ENCODE results near the gene DUSP1.

Gene DUSP1

GRCh38 chr5:172805018-172805683 is 34.2 kb upstream of the DUSP1 start:
- no peaks in the 10 kb centered on the region for H3K27me3 Mint-ChIP-seq

GRCh38 chr5:172802567-172803176 is 31.7 kb upstream of the DUSP1 start:
- intact Hi-C loops (cut with micrococcal nuclease) = no loop called here
- no peaks in the 10 kb centered on the region for H3K36me3 Mint-ChIP-seq (ENCODE audit: low read depth)
- H3K27me3 Mint-ChIP-seq = no peaks in the 10 kb centered on the region
- H3K9me3 Mint-ChIP-seq = no peaks in the 10 kb centered on the region
- peaks cover 86% of the 10 kb centered on the region for H3K4me1 Mint-ChIP-seq (ENCODE audit: low read depth)
- peak overlapping the region; percentile 95 for H3K27ac Mint-ChIP-seq
- no peak overlapping the region for H3K4me3 Mint-ChIP-seq

More at GRCh38 chr5:172805018-172805683, 34.2 kb upstream of the DUSP1 start:
- no peaks in the 10 kb centered on the region for H3K36me3 Mint-ChIP-seq (ENCODE audit: low read depth)
- H3K4me1 Mint-ChIP-seq (ENCODE audit: low read depth) = peaks cover 62% of the 10 kb centered on the region
- no peaks in the 10 kb centered on the region for H3K9me3 Mint-ChIP-seq
- peak overlapping the region; percentile 98 for H3K27ac Mint-ChIP-seq
- no peak overlapping the region for H3K4me3 Mint-ChIP-seq
- intact Hi-C loops (cut with micrococcal nuclease) = no loop called here

- Mint-ChIP-seq H3K36me3 (ENCODE audit: low read depth) (no peaks in the 10 kb centered on the region), H3K4me1 (ENCODE audit: low read depth) (peaks cover 86% of the 10 kb centered on the region), H3K27ac (peak overlapping the region; percentile 95), H3K4me3 (no peak overlapping the region), H3K27me3 (no peaks in the 10 kb centered on the region), H3K9me3 (no peaks in the 10 kb centered on the region)
- intact Hi-C loops (cut with micrococcal nuclease) = no loop called here
These were observed 31.1 kb upstream of the DUSP1 start for GRCh38 chr5:172802112-172802511.

GRCh38 chr5:172801179-172801671 is 30.2 kb upstream of the DUSP1 start:
- no peaks in the 10 kb centered on the region for H3K27me3 Mint-ChIP-seq
- no peak overlapping the region for H3K4me3 Mint-ChIP-seq
- peaks cover 86% of the 10 kb centered on the region for H3K4me1 Mint-ChIP-seq (ENCODE audit: low read depth)
- H3K27ac Mint-ChIP-seq = peak overlapping the region; percentile 95
- H3K9me3 Mint-ChIP-seq = no peaks in the 10 kb centered on the region
- intact Hi-C loops (cut with micrococcal nuclease) = no loop called here
- H3K36me3 Mint-ChIP-seq (ENCODE audit: low read depth) = no peaks in the 10 kb centered on the region

GRCh38 chr5:172800088-172800551 is 29.1 kb upstream of the DUSP1 start:
- peak overlapping the region; percentile 95 for H3K27ac Mint-ChIP-seq
- no peaks in the 10 kb centered on the region for H3K36me3 Mint-ChIP-seq (ENCODE audit: low read depth)
- no peaks in the 10 kb centered on the region for H3K9me3 Mint-ChIP-seq
- intact Hi-C loops (cut with micrococcal nuclease) = no loop called here
- no peak overlapping the region for H3K4me3 Mint-ChIP-seq
- peaks cover 82% of the 10 kb centered on the region for H3K4me1 Mint-ChIP-seq (ENCODE audit: low read depth)
- no peaks in the 10 kb centered on the region for H3K27me3 Mint-ChIP-seq

DNA sequence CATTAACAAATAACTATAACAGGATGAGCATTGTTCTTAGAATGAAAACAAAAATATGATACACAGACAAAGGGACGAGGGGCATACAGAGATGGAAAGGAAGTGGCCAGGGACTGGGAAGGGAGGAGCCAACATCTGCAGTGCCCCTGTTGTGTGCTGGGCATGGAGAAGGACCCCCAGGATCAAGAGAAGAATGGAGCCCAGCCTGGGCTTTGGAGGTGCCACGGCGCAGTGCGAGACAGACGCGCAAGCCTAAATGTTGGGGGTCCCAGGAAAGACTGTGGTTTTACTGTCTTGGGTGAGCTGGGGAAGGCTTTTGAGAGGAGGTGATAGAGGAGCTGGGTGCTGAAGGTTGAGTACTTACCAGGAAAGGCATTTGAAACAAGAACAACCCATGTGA is 28.4 kb upstream of the DUSP1 start:
- H3K27ac Mint-ChIP-seq = peak overlapping the region; percentile 95
- no peaks in the 10 kb centered on the region for H3K36me3 Mint-ChIP-seq (ENCODE audit: low read depth)
- no peaks in the 10 kb centered on the region for H3K27me3 Mint-ChIP-seq
- H3K4me1 Mint-ChIP-seq (ENCODE audit: low read depth) = peaks cover 82% of the 10 kb centered on the region
- H3K9me3 Mint-ChIP-seq = no peaks in the 10 kb centered on the region
- intact Hi-C loops (cut with micrococcal nuclease) = loop anchor here (2.0 kb wide), 1 partner anchor 27 kb away; no protein-coding TSS in a partner anchor
- no peak overlapping the region for H3K4me3 Mint-ChIP-seq

DNA sequence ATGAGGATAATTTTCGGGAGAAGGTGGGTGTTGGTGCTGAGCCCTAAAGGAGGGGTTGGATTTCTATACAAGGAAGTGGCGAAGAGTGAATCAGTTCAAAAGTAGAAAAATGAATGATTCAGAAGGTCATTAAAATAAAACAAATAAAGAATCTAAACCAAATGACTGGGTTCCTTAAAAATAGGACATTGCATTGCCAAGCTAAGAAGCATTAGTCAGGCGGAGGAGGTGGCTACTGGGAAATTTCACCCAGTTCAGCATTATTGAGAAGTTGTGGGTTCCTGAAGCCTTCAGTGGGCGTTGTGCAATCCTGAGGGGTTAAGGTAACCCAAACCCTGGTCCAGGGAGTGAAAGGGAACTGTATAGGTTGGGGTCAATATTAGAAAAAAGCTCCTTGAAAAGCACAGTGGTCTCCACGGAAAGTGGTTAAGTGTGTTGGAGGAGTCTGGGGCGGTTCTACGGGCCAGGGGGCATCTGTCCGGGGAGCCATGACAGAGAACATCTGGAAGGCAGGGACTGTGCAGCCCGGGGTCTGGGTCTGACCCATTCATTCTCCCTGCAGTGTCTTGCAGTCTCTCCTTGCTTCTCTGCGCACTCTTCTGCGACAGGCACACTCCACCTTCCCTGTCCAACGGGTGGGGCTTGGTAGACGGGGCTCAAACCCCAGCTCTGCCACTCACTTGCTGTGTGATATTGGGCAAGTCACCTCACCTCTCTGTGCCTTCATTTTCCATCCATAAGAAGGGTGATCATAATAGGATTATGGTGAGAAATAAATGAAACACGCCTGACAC is 27.6 kb upstream of the DUSP1 start:
- H3K27ac Mint-ChIP-seq = peak overlapping the region; percentile 95
- H3K4me1 Mint-ChIP-seq (ENCODE audit: low read depth) = peaks cover 88% of the 10 kb centered on the region
- H3K9me3 Mint-ChIP-seq = no peaks in the 10 kb centered on the region
- peaks cover 6% of the 10 kb centered on the region for H3K36me3 Mint-ChIP-seq (ENCODE audit: low read depth)
- intact Hi-C loops (cut with micrococcal nuclease) = loop anchor here (2.0 kb wide), 1 partner anchor 26 kb away; no protein-coding TSS in a partner anchor
- no peaks in the 10 kb centered on the region for H3K27me3 Mint-ChIP-seq
- H3K4me3 Mint-ChIP-seq = peak overlapping the region; percentile 37

DNA sequence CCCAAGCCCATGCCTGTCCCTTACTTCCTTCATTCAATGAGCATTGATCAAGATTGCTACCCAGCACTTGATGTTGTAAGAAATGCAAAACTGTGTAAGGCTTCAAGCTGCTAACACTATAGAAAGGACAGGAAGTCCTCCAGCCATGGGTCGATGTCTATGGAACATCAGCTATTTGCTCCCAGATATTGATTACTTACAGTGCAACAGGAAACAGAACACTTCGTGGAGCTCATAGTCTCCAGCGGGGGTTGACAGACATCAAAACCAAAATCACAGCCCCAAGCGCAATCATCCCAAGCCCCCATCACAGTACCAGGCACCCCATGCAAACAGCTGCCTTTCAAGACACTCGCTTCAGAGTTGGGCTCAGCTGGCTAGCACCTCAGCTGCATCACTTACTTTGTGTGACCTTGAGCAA is 26.8 kb upstream of the DUSP1 start:
- H3K27me3 Mint-ChIP-seq = no peaks in the 10 kb centered on the region

DNA sequence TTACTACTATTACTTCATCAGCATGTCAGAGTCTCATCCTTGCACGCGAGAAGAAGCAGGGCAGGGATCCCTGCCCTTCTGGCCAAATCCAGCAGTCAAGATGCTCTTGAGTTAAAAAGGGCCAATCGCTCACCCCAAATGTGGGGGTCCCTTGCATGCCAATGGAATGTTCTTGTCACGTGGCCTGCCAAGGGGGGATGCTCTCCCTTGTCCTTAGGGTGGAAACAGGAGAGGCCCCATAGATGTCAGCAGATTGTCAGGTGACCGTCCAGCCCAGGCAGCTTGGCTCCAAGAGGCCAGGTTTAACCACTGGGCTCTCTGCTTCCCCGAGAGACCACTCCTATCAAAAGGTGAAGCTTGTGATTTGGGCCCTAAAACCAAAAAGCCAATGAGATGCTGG is 25.3 kb upstream of the DUSP1 start:
- Mint-ChIP-seq H3K27ac (peak overlapping the region; percentile 95), H3K9me3 (no peaks in the 10 kb centered on the region), H3K4me1 (ENCODE audit: low read depth) (peaks cover 93% of the 10 kb centered on the region), H3K4me3 (no peak overlapping the region), H3K36me3 (ENCODE audit: low read depth) (peaks cover 6% of the 10 kb centered on the region), H3K27me3 (no peaks in the 10 kb centered on the region)
- intact Hi-C loops (cut with micrococcal nuclease) = no loop called here

More for the DNA sequence above, 26.8 kb upstream of the DUSP1 start:
- intact Hi-C loops (cut with micrococcal nuclease) = loop anchor here (2.0 kb wide), 1 partner anchor 25 kb away; no protein-coding TSS in a partner anchor
- Mint-ChIP-seq H3K36me3 (ENCODE audit: low read depth) (peaks cover 6% of the 10 kb centered on the region), H3K9me3 (no peaks in the 10 kb centered on the region), H3K4me1 (ENCODE audit: low read depth) (peaks cover 93% of the 10 kb centered on the region), H3K27ac (peak overlapping the region; percentile 95), H3K4me3 (no peak overlapping the region)

DNA sequence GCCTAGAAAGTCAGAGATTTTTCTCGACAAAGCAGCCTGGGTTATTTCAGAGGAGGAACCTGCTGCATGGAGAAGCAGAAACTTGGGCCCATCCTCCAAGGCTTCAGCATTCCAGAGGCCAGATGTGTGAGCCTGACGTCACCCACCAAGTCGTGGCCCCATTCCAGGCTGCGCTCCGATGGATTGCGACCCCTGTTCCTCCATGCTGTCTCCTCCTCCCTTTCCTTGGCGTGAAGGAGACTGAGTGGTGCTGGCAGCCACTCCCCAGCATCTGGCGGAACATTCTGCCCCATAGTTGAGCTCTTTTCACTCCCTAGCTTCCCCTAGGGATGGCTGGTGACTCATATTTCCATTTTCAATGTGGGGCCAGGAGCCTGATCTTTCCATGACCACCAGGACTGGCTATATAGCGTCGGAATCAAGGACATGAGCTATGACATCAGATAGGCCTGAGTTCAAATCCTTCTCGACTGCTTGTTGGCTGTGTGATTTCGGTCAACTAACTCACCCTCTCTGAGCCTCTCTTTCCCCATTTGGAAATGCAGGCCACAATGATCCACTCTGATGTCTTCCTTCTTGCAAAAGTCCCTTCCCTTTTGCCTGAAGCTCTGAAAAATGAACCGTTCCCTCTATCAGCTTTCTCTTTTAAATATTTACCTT is 24.5 kb upstream of the DUSP1 start:
- H3K4me1 Mint-ChIP-seq (ENCODE audit: low read depth) = peaks cover 93% of the 10 kb centered on the region
- H3K36me3 Mint-ChIP-seq (ENCODE audit: low read depth) = peaks cover 6% of the 10 kb centered on the region
- H3K9me3 Mint-ChIP-seq = no peaks in the 10 kb centered on the region
- intact Hi-C loops (cut with micrococcal nuclease) = no loop called here
- no peak overlapping the region for H3K4me3 Mint-ChIP-seq
- peak overlapping the region; percentile 91 for H3K27ac Mint-ChIP-seq
- no peaks in the 10 kb centered on the region for H3K27me3 Mint-ChIP-seq

- peaks cover 91% of the 10 kb centered on the region for H3K4me1 Mint-ChIP-seq (ENCODE audit: low read depth)
- intact Hi-C loops (cut with micrococcal nuclease) = no loop called here
- H3K27me3 Mint-ChIP-seq = no peaks in the 10 kb centered on the region
- no peak overlapping the region for H3K4me3 Mint-ChIP-seq
- H3K9me3 Mint-ChIP-seq = no peaks in the 10 kb centered on the region
- peaks cover 6% of the 10 kb centered on the region for H3K36me3 Mint-ChIP-seq (ENCODE audit: low read depth)
- peak overlapping the region; percentile 91 for H3K27ac Mint-ChIP-seq
These were observed 22.8 kb upstream of the DUSP1 start for GRCh38 chr5:172793577-172794488.

- no peaks in the 10 kb centered on the region for H3K27me3 Mint-ChIP-seq
- H3K4me3 Mint-ChIP-seq = no peak overlapping the region
- H3K9me3 Mint-ChIP-seq = no peaks in the 10 kb centered on the region
- H3K36me3 Mint-ChIP-seq (ENCODE audit: low read depth) = peaks cover 6% of the 10 kb centered on the region
- intact Hi-C loops (cut with micrococcal nuclease) = no loop called here
- peak overlapping the region; percentile 91 for H3K27ac Mint-ChIP-seq
- peaks cover 87% of the 10 kb centered on the region for H3K4me1 Mint-ChIP-seq (ENCODE audit: low read depth)
These were observed 21.9 kb upstream of the DUSP1 start for GRCh38 chr5:172792701-172793570.
